Fibroblast of lung (primary cell): Measurements from ENCODE around the gene SESN1. TPM values are rescaled to one million over a fixed set of nuclear protein-coding genes. Genes with fewer than 3 reads are reported as not detected.

Source experiments
- DNase-seq, 2 donors: peaks; one replicate each; pipeline versions ENCODE4 v3.0.0 to v3.0.0-alpha.2; 2010; ENCODE audit warnings: low read depth in 2 of 2
- H2AFZ ChIP-seq: 2 replicates; pipeline ENCODE4 v1.5.1; 2012; ENCODE audit warnings: low read length, control low read depth, inconsistent platforms
- H3K27ac ChIP-seq: 2 replicates; pipeline ENCODE4 v1.5.1; 2011; ENCODE audit warnings: low read length, control low read depth; ENCODE audit not compliant: insufficient read depth
- H3K27me3 ChIP-seq: 2 replicates; pipeline ENCODE4 v1.5.1; 2011; ENCODE audit warnings: mild to moderate bottlenecking, low read length; ENCODE audit not compliant: control insufficient read depth, insufficient read depth
- H3K36me3 ChIP-seq: 2 replicates; pipeline ENCODE4 v1.5.1; 2011; ENCODE audit warnings: low read length; ENCODE audit not compliant: control insufficient read depth, insufficient read depth
- H3K4me1 ChIP-seq: 2 replicates; pipeline ENCODE4 v1.5.1; 2011; ENCODE audit warnings: low read length; ENCODE audit not compliant: control insufficient read depth, insufficient read depth; ENCODE audit errors: extremely low read depth
- H3K4me2 ChIP-seq: 2 replicates; pipeline ENCODE4 v1.5.1; 2011; ENCODE audit warnings: low read length, control low read depth; ENCODE audit not compliant: insufficient read depth; ENCODE audit errors: extremely low read depth
- H3K4me3 ChIP-seq, 4 experiments: fragments of 200-600 bp in 1 of 4; sonication (generic) in 1 of 4; replicated peaks in 1 of 4; 2 replicates each; pipeline ENCODE4 v1.5.1; 2011 to 2016; ENCODE audit warnings: low read length in 4 of 4, low read depth in 3 of 4, mild to moderate bottlenecking in 3 of 4, control low read depth in 2 of 4, inconsistent platforms in 1 of 4, mixed read lengths in 1 of 4; ENCODE audit not compliant: insufficient read depth in 1 of 4; ENCODE audit errors: control extremely low read depth in 1 of 4
- H3K79me2 ChIP-seq: 2 replicates; pipeline ENCODE4 v1.5.1; 2012; ENCODE audit warnings: mild to moderate bottlenecking, low read length, inconsistent platforms; ENCODE audit not compliant: control insufficient read depth, insufficient read depth
- H3K9ac ChIP-seq: 2 replicates; pipeline ENCODE4 v1.5.1; 2011; ENCODE audit warnings: mild to moderate bottlenecking, low read length, control low read depth; ENCODE audit not compliant: insufficient read depth
- H3K9me3 ChIP-seq: 2 replicates; pipeline ENCODE4 v1.5.1; 2012; ENCODE audit warnings: low read depth, low read length; ENCODE audit not compliant: control insufficient read depth, insufficient read depth
- H4K20me1 ChIP-seq: 2 replicates; pipeline ENCODE4 v1.5.1; 2011; ENCODE audit warnings: low read length; ENCODE audit not compliant: control insufficient read depth, insufficient read depth; ENCODE audit errors: extremely low read depth
- EZH2 ChIP-seq: IDR thresholded peaks from 2 replicates; pipeline ENCODE4 v1.5.1; 2012; ENCODE audit warnings: low read length, control low read depth, mild to moderate bottlenecking; ENCODE audit errors: missing control alignments
- polyA plus RNA-seq, 2 donors: library from polyadenylated mRNA; depleted of rRNA in 1 of 2; stranded (reverse) in 1 of 2; unstranded in 1 of 2; fragments of >200 nt; gene quantifications; 2 replicates each; pipeline ENCODE4 v1.2.1, GENCODE V29; 2011 to 2012; ENCODE audit warnings: missing spikeins in 1 of 2
- total RNA-seq: library from RNA; depleted of rRNA; stranded (reverse); fragments of >200 nt; gene quantifications from 2 replicates; pipeline ENCODE4 v1.2.1, GENCODE V29; 2014
- TF ChIP-seq, protein P1 (sequence below), 2 donors: IDR thresholded peaks in 1 of 2; conservative IDR thresholded peaks in 1 of 2; 1 replicate in 1 of 2; 2 replicates in 1 of 2; pipeline ENCODE4 v1.5.1; 2011 to 2012; ENCODE audit warnings: low read length in 2 of 2, control low read depth in 1 of 2, inconsistent platforms in 1 of 2, low read depth in 1 of 2, mild to moderate bottlenecking in 1 of 2

The SESN1 gene
- total and polyA plus RNA-seq, 2 donors (not counting 1 experiment from before 2014, with no cell fraction given), result 16.7 to 34.5 TPM

DNA sequence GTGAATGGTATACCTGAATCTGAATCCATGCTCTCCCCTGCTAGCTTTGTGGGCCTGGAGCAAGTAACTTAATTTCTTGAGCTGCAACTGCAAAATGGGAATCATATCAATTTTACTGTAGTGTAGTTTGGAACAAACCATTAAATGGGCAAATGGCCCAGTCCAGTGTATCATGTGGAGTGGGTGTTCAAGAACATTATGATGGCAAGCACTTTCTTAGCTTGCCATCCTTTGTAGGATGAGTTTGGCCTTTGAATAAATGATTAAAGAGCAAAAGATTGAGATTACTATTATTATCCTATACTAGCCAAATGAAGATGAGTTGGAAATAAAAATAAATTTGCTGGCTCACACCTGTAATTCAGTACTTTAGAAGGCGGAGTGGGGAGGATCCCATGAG, 120.4 kb downstream of the SESN1 start:
- Histone ChIP-seq H3K9me3 (no peaks in the 10 kb centered on the region), H3K36me3 (no peaks in the 10 kb centered on the region), H2AFZ (no peak overlapping the region), H3K27ac (no peak overlapping the region), H3K4me2 (no peak overlapping the region), H3K4me3 (no peak overlapping the region), H3K9ac (no peak overlapping the region), H3K79me2 (no peaks in the 10 kb centered on the region), H3K4me1 (no peaks in the 10 kb centered on the region), H4K20me1 (no peaks in the 10 kb centered on the region), H3K27me3 (no peaks in the 10 kb centered on the region)
- TF ChIP-seq, protein P1, sequence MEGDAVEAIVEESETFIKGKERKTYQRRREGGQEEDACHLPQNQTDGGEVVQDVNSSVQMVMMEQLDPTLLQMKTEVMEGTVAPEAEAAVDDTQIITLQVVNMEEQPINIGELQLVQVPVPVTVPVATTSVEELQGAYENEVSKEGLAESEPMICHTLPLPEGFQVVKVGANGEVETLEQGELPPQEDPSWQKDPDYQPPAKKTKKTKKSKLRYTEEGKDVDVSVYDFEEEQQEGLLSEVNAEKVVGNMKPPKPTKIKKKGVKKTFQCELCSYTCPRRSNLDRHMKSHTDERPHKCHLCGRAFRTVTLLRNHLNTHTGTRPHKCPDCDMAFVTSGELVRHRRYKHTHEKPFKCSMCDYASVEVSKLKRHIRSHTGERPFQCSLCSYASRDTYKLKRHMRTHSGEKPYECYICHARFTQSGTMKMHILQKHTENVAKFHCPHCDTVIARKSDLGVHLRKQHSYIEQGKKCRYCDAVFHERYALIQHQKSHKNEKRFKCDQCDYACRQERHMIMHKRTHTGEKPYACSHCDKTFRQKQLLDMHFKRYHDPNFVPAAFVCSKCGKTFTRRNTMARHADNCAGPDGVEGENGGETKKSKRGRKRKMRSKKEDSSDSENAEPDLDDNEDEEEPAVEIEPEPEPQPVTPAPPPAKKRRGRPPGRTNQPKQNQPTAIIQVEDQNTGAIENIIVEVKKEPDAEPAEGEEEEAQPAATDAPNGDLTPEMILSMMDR (conservative IDR thresholded peaks at IDR 0.05 in 1 of 2, IDR thresholded peaks at IDR 0.05 in 1 of 2; ENCODE audit: low read depth in 1 of 2, low read length in 2 of 2), result no peak
- no peak for TF ChIP-seq EZH2
- no peak for DNase-seq

DNA sequence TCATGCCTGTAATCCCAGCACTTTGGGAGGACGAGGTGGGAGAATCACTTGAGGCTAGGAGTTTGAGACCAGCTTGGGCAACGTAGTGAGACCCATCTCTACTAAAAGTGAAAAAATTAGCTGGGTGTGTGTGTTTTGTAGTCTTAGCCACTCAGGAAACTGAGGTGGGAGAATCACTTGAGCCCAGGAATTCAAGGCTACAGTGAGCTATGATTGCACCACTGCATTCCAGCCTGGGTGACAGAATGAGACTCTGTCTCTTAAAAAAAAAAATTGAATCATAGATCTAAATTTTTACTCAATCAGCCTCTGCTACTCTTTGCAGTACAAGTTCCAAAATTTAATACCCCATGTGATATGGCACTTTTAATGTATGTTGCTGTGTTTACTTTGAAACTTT, 124.9 kb downstream of the SESN1 start:
- H3K4me3 ChIP-seq, result no peak overlapping the region
- no peaks in the 10 kb centered on the region for H3K36me3 ChIP-seq
- H3K9ac ChIP-seq, result no peak overlapping the region
- no peaks in the 10 kb centered on the region for H3K27me3 ChIP-seq
- no peaks in the 10 kb centered on the region for H3K4me1 ChIP-seq
- no peaks in the 10 kb centered on the region for H3K79me2 ChIP-seq
- no peaks in the 10 kb centered on the region for H3K9me3 ChIP-seq
- TF ChIP-seq, protein P1 (conservative IDR thresholded peaks at IDR 0.05 in 1 of 2, IDR thresholded peaks at IDR 0.05 in 1 of 2; ENCODE audit: low read depth in 1 of 2, low read length in 2 of 2), result no peak
- TF ChIP-seq EZH2, result no peak
- no peak overlapping the region for H3K27ac ChIP-seq
- H4K20me1 ChIP-seq, result no peaks in the 10 kb centered on the region
- no peak overlapping the region for H2AFZ ChIP-seq
- DNase-seq, result peak in 1 of 2 donors; percentile 22
- no peak overlapping the region for H3K4me2 ChIP-seq

DNA sequence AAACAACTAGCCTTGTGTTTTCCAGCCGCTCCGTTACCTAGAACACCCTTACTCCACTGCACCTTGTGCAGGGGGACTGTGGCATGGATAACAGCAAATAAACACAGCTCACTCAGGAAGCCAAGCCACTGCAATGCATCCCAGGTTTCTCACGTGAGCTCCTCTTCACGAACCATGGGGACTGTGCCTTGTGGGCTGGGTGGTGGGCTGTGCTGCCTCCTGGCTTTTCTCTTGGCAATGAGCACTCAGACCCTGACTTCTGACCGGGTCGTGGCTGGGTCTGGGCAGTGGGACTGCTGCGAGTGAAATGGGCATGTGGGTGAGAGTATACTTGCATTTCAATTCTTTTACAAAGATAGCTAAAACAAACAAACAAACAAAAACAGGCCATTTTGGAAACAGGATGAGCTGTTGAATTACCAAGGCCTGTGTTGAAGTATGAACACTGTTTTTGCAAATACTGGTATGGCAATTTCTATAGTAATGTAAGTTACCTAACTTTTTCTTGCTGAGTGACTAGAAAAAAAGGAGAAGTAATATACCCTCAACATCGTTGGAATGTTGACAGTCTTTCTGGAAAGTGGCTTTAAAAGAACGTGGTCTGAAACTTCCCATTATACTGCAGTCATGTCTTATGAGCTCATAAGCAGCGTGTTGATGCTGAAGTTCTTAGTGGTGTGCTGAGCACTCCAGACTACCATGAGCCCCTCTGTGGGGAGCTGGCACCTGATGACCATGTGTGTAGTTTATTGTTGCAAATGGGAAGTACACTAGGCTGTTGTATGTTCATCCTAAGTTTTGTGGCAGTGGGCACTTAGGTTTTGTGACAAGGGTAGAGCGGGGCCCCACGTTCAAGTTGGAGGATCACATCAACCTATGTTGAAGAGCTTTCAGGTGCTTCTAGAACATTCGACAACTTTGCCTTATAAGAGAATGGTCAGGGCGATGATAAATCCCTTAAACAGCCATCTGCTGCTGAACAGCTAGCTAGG, 126.0 kb downstream of the SESN1 start:
- DNase-seq, result no peak
- Histone ChIP-seq H3K9ac (no peak overlapping the region), H3K36me3 (no peaks in the 10 kb centered on the region), H3K4me1 (no peaks in the 10 kb centered on the region), H3K27ac (no peak overlapping the region), H3K27me3 (no peaks in the 10 kb centered on the region), H3K4me3 (no peak overlapping the region), H3K4me2 (no peak overlapping the region), H4K20me1 (no peaks in the 10 kb centered on the region), H2AFZ (no peak overlapping the region), H3K79me2 (no peaks in the 10 kb centered on the region), H3K9me3 (no peaks in the 10 kb centered on the region)
- TF ChIP-seq EZH2, result no peak
- TF ChIP-seq, protein P1 (conservative IDR thresholded peaks at IDR 0.05 in 1 of 2, IDR thresholded peaks at IDR 0.05 in 1 of 2; ENCODE audit: low read depth in 1 of 2, low read length in 2 of 2), result no peak
